ENCODE data around the gene SLU7. TPM values are rescaled to one million over a fixed set of nuclear protein-coding genes. Genes with fewer than 3 reads are reported as not detected.

Gene SLU7
- total RNA-seq, 1 donor from 2014 or later: 53.1 TPM

DNA sequence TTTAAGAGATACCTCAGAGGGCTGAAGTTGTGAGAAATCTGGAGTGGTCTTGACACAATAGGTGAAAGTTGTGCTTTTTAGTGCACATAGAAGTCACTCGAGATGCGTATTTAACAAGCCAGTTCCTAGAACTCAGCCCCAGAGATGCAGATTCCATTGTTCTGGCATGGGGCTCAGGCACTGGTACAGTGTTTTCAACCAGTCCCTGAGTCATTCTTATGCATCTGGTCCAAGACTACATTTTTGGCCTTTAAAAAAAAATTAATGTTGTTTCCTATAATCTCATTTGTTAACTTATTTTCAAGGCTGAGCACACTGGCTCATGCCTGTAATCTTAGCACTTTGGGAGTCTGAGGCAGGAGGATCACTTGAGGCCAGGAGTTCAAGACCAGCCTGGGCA, 32.4 kb upstream of the SLU7 start:
- H3K4me1 Mint-ChIP-seq (ENCODE audit: unreplicated experiment): peaks cover 14% of the 10 kb centered on the region
- no peaks in the 10 kb centered on the region for H3K9me3 Mint-ChIP-seq (ENCODE audit: unreplicated experiment)
- H3K27me3 Mint-ChIP-seq (ENCODE audit: unreplicated experiment): peaks cover 2% of the 10 kb centered on the region
- no peaks in the 10 kb centered on the region for H3K36me3 Mint-ChIP-seq (ENCODE audit: low read depth, unreplicated experiment)
- TF ChIP-seq, protein P1, sequence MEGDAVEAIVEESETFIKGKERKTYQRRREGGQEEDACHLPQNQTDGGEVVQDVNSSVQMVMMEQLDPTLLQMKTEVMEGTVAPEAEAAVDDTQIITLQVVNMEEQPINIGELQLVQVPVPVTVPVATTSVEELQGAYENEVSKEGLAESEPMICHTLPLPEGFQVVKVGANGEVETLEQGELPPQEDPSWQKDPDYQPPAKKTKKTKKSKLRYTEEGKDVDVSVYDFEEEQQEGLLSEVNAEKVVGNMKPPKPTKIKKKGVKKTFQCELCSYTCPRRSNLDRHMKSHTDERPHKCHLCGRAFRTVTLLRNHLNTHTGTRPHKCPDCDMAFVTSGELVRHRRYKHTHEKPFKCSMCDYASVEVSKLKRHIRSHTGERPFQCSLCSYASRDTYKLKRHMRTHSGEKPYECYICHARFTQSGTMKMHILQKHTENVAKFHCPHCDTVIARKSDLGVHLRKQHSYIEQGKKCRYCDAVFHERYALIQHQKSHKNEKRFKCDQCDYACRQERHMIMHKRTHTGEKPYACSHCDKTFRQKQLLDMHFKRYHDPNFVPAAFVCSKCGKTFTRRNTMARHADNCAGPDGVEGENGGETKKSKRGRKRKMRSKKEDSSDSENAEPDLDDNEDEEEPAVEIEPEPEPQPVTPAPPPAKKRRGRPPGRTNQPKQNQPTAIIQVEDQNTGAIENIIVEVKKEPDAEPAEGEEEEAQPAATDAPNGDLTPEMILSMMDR (IDR thresholded peaks at IDR 0.05; ENCODE audit: unreplicated experiment): no peak
- H3K27ac Mint-ChIP-seq (ENCODE audit: unreplicated experiment): no peak overlapping the region
- H3K4me3 Mint-ChIP-seq (ENCODE audit: unreplicated experiment): no peak overlapping the region
- no peak for DNase-seq (ENCODE audit: low spot score)

DNA sequence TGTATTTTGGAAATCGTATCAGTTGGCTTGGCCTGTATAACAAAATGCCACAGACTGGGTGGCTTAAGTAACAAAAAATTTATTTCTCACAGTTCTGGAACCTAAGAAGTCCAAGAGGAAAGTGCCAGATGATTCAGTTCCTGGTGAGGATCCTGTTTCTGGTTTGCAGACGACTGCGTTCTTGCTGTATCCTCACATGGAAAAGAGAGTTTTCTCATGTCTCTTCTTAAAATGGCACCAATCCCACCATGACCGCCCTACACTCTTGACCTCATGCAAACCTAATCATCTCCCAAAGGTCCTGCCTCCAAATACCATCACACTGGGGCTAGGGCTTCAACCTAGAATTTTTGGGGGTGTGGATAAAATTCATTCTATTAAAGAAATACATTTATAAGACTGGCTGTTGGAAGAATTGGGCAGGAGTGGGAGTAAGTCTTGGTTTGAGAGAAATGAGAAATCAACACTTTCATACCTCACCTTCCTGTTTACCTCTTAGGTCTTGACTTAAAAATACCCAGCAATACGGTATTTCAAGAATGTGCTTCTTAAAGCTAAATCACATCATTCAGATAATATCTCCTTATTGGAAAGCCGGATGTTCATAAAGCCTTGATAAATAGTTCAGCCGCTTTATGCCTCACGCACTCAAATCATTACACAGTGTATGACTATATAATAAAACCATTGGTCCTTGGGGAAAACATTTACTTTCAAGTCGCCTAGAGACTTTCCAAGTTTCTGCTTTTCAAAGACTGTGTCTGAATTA, 31.5 kb upstream of the SLU7 start:
- peaks cover 2% of the 10 kb centered on the region for H3K27me3 Mint-ChIP-seq (ENCODE audit: unreplicated experiment)
- H3K27ac Mint-ChIP-seq (ENCODE audit: unreplicated experiment): no peak overlapping the region
- H3K4me1 Mint-ChIP-seq (ENCODE audit: unreplicated experiment): peaks cover 14% of the 10 kb centered on the region
- no peaks in the 10 kb centered on the region for H3K36me3 Mint-ChIP-seq (ENCODE audit: low read depth, unreplicated experiment)
- H3K4me3 Mint-ChIP-seq (ENCODE audit: unreplicated experiment): no peak overlapping the region
- no peaks in the 10 kb centered on the region for H3K9me3 Mint-ChIP-seq (ENCODE audit: unreplicated experiment)
- TF ChIP-seq, protein P1 (IDR thresholded peaks at IDR 0.05; ENCODE audit: unreplicated experiment): no peak
- DNase-seq (ENCODE audit: low spot score): no peak

DNA sequence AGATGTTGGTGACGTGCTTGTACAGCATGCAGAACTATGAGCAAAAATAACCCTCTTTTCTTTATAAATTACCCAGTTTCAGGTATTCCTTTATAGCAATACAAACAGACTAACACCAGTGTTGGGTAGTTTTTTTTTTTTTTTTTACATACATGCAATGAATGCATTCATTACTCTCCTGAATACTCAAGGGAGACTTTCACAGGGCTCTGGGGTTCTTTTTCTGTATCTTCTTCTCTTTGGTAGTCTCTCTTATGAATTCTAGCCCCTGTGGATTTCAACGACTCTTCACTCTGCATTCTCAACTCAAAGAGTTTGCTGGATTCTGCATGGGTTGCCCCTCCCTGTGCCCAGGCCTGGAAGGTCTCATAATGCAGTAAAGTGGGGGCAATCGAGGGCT, 30.6 kb upstream of the SLU7 start:
- Mint-ChIP-seq H3K4me1 (ENCODE audit: unreplicated experiment) (peaks cover 14% of the 10 kb centered on the region), H3K9me3 (ENCODE audit: unreplicated experiment) (no peaks in the 10 kb centered on the region), H3K27ac (ENCODE audit: unreplicated experiment) (no peak overlapping the region), H3K4me3 (ENCODE audit: unreplicated experiment) (no peak overlapping the region), H3K36me3 (ENCODE audit: low read depth, unreplicated experiment) (no peaks in the 10 kb centered on the region), H3K27me3 (ENCODE audit: unreplicated experiment) (peaks cover 2% of the 10 kb centered on the region)
- TF ChIP-seq, protein P1 (IDR thresholded peaks at IDR 0.05; ENCODE audit: unreplicated experiment): no peak
- no peak for DNase-seq (ENCODE audit: low spot score)

DNA sequence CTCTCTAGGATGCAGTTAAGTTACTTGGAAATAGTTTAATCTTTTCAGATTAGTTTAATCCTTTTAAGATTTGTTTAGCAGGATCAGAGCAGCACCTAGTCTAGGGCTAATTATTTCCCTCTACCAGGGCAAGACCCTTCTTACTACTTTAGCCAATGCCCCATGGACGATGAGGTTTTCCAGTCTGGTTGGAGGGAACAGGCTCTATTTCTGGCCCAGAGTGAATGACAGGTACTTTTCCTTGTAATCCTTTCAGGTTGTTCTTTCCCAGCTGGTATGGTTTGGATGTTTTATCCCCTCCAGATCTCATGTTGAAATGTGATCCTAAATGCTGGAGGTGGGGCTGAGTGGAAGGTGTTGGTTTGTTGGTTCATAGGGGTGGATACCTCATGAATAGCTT, 30.0 kb upstream of the SLU7 start:
- Mint-ChIP-seq H3K4me1 (ENCODE audit: unreplicated experiment) (peaks cover 10% of the 10 kb centered on the region), H3K36me3 (ENCODE audit: low read depth, unreplicated experiment) (no peaks in the 10 kb centered on the region), H3K27ac (ENCODE audit: unreplicated experiment) (no peak overlapping the region), H3K9me3 (ENCODE audit: unreplicated experiment) (no peaks in the 10 kb centered on the region), H3K4me3 (ENCODE audit: unreplicated experiment) (no peak overlapping the region), H3K27me3 (ENCODE audit: unreplicated experiment) (peaks cover 2% of the 10 kb centered on the region)
- TF ChIP-seq, protein P1 (IDR thresholded peaks at IDR 0.05; ENCODE audit: unreplicated experiment): no peak
- DNase-seq (ENCODE audit: low spot score): no peak

DNA sequence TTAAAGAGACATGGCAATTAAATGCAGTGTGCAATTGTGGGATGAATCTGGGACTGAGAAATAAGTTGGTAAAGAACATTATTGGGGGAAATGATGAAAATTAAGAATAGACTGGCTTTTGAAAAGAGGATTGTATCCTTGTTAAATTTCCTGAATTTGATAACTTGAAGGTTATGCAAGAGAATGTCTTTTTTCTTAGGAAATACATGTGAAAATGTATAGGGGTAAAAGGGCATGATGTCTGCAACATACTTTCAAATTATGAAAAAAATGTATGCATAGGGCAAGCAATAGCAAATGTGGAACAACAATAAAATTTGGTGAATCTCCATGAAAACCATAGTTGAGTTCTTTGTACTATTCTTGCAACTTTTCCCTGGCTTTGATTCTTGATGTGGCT, 26.9 kb upstream of the SLU7 start:
- H3K4me1 Mint-ChIP-seq (ENCODE audit: unreplicated experiment): peaks cover 5% of the 10 kb centered on the region
- no peak overlapping the region for H3K4me3 Mint-ChIP-seq (ENCODE audit: unreplicated experiment)
- H3K9me3 Mint-ChIP-seq (ENCODE audit: unreplicated experiment): no peaks in the 10 kb centered on the region
- H3K27ac Mint-ChIP-seq (ENCODE audit: unreplicated experiment): no peak overlapping the region
- no peak for DNase-seq (ENCODE audit: low spot score)
- TF ChIP-seq, protein P1 (IDR thresholded peaks at IDR 0.05; ENCODE audit: unreplicated experiment): no peak
- peaks cover 1% of the 10 kb centered on the region for H3K27me3 Mint-ChIP-seq (ENCODE audit: unreplicated experiment)
- no peaks in the 10 kb centered on the region for H3K36me3 Mint-ChIP-seq (ENCODE audit: low read depth, unreplicated experiment)

Measured in endothelial cell (in vitro differentiated cells).